ENCODE measurements around the gene NRXN2.

DNA sequence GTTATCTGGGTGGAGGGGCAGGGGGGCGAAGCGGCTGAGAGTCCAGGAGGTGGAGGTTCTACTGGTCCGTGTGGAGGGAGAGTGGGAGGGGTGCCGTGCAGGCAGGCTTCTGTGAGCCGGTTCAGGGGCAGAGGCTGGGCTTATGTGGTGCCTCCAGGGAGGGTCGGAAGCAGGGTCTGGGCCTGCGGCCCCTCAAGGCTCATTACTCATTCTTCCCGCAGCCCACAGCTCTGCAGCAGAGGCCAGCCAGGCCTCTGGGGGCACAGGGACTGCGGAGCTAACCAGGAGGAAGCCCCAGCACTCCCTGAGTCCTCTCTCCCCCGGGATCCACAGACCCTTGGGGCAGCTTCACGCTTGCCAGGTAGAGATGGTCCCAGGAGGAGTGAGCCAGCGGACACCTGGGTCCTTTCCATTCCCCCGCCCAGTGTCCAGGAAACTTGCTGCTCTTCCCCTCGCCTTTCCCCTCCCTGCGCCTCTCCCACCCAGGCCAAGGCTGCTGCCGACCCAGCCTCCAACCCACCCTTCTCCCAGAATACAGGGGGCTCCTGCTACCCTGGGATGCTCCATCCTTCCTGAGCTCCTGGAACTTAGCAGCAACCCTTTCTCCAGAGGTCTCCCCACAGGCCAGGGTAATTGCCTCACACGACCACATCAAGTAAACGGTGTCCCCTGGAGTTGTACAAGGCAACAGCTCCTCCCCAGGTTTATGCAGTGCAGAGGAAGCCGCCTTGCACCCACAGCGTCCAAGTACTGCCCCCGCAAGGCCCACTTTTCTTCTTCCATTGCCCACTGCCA, 6.3 kb downstream of the NRXN2 start:
- TF ChIP-seq FOSL2 (IDR thresholded peaks at IDR 0.05; ENCODE audit: borderline replicate concordance, low read depth) (no peak), POLR2AphosphoS5 (IDR thresholded peaks at IDR 0.05; ENCODE audit: low read depth, low read length) (no peak), RAD21 (IDR thresholded peaks at IDR 0.05; ENCODE audit: low read length) (no peak), SIN3A (IDR thresholded peaks at IDR 0.05; ENCODE audit: borderline replicate concordance, low read depth, low read length) (no peak), NFIC (IDR thresholded peaks at IDR 0.05; ENCODE audit: borderline replicate concordance) (no peak)
- TF ChIP-seq, protein P1, sequence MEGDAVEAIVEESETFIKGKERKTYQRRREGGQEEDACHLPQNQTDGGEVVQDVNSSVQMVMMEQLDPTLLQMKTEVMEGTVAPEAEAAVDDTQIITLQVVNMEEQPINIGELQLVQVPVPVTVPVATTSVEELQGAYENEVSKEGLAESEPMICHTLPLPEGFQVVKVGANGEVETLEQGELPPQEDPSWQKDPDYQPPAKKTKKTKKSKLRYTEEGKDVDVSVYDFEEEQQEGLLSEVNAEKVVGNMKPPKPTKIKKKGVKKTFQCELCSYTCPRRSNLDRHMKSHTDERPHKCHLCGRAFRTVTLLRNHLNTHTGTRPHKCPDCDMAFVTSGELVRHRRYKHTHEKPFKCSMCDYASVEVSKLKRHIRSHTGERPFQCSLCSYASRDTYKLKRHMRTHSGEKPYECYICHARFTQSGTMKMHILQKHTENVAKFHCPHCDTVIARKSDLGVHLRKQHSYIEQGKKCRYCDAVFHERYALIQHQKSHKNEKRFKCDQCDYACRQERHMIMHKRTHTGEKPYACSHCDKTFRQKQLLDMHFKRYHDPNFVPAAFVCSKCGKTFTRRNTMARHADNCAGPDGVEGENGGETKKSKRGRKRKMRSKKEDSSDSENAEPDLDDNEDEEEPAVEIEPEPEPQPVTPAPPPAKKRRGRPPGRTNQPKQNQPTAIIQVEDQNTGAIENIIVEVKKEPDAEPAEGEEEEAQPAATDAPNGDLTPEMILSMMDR (IDR thresholded peaks at IDR 0.05) = no peak
- TF ChIP-seq, protein P2, sequence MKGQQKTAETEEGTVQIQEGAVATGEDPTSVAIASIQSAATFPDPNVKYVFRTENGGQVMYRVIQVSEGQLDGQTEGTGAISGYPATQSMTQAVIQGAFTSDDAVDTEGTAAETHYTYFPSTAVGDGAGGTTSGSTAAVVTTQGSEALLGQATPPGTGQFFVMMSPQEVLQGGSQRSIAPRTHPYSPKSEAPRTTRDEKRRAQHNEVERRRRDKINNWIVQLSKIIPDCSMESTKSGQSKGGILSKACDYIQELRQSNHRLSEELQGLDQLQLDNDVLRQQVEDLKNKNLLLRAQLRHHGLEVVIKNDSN (IDR thresholded peaks at IDR 0.05; ENCODE audit: borderline replicate concordance, low read depth) = no peak
